Uterus (tissue), 4 donors: Measurements from ENCODE around the gene ZNF275. TPM values are rescaled to one million over a fixed set of nuclear protein-coding genes. Genes with fewer than 3 reads are reported as not detected.
"Not testable (repeated sequence)": the region's sequence is repeated elsewhere in the genome, so short reads cannot be mapped to it uniquely, and the experiment has no call there.

Experiments used
- DNase-seq, 2 donors: peaks; one replicate each; pipeline ENCODE4 v3.0.0-alpha.2; 2019 to 2020
- H3K27ac ChIP-seq, 2 donors: fragments of 200-600 bp; sonication (generic); 1 replicate in 1 of 2; 2 replicates in 1 of 2; pipeline ENCODE4 v1.5.1; 2016 to 2018
- H3K27me3 ChIP-seq, 2 donors: fragments of 200-600 bp; sonication (generic); one replicate each; pipeline ENCODE4 v1.5.1; 2018 to 2019; ENCODE audit warnings: control low read depth in 1 of 2
- H3K36me3 ChIP-seq, 2 donors: fragments of 200-600 bp; sonication (generic); one replicate each; pipeline ENCODE4 v1.5.1; 2019; ENCODE audit warnings: control low read depth in 1 of 2
- H3K4me1 ChIP-seq, 2 donors: fragments of 200-600 bp; sonication (generic); one replicate each; pipeline ENCODE4 v1.5.1; 2018 to 2019; ENCODE audit warnings: control low read depth in 1 of 2
- H3K4me3 ChIP-seq, 2 donors: fragments of 200-600 bp; sonication (generic); 1 replicate in 1 of 2; 2 replicates in 1 of 2; pipeline ENCODE4 v1.5.1; 2018 to 2019; ENCODE audit warnings: mild to moderate bottlenecking in 1 of 2
- H3K9me3 ChIP-seq, 2 donors: fragments of 200-600 bp; sonication (generic); one replicate each; pipeline ENCODE4 v1.5.1; 2019; ENCODE audit warnings: control low read depth in 1 of 2
- POLR2A ChIP-seq, 2 donors: fragments of 450-650 bp; IDR thresholded peaks; one replicate each; pipeline ENCODE4 v1.6.1; 2016; ENCODE audit warnings: antibody characterized with exemption in 2 of 2, mild to moderate bottlenecking in 1 of 2, moderate library complexity in 1 of 2
- intact Hi-C: fragments of 100-400 bp; cut with DNase I; formaldehyde crosslinking; loops from one replicate; pipeline ENCODE4 v1.15.1; 2023; ENCODE audit warnings: low total_unique reads
- total RNA-seq, 4 donors: library from RNA; depleted of rRNA in 3 of 4; stranded (reverse); fragments of >200 nt in 3 of 4; gene quantifications; one replicate each; pipeline versions ENCODE4 v1.1.0 to v1.2.4, GENCODE V29; 2014 to 2023
- TF ChIP-seq, protein P1 (sequence below), 4 experiments: fragments of 200-600 bp in 2 of 4; fragments of 450-650 bp in 2 of 4; sonication (generic) in 2 of 4; IDR thresholded peaks; one replicate each; pipeline ENCODE4 v1.5.1; 2016 to 2019; ENCODE audit warnings: antibody characterized with exemption in 4 of 4, mild to moderate bottlenecking in 2 of 4, moderate library complexity in 1 of 4
- donor health status: DM: yes; HTN: yes; CAD: no.

Gene ZNF275, protein sequence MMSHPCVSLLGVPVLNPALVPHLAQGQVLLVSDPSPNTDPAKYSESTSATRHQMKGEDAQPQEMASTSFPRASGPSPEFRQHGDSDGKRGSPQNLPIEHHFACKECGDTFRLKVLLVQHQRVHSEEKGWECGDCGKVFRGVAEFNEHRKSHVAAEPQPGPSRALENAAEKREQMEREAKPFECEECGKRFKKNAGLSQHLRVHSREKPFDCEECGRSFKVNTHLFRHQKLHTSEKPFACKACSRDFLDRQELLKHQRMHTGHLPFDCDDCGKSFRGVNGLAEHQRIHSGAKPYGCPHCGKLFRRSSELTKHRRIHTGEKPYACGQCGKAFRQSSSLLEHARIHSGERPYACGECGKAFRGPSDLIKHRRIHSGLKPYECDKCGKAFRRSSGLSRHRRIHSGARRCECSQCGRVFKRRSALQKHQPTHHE
- total RNA-seq, result 10 to 100 TPM in 2 of 4 donors, 1 to 10 TPM in 2; 4.9 to 18.3 (median 11.2) TPM

DNA sequence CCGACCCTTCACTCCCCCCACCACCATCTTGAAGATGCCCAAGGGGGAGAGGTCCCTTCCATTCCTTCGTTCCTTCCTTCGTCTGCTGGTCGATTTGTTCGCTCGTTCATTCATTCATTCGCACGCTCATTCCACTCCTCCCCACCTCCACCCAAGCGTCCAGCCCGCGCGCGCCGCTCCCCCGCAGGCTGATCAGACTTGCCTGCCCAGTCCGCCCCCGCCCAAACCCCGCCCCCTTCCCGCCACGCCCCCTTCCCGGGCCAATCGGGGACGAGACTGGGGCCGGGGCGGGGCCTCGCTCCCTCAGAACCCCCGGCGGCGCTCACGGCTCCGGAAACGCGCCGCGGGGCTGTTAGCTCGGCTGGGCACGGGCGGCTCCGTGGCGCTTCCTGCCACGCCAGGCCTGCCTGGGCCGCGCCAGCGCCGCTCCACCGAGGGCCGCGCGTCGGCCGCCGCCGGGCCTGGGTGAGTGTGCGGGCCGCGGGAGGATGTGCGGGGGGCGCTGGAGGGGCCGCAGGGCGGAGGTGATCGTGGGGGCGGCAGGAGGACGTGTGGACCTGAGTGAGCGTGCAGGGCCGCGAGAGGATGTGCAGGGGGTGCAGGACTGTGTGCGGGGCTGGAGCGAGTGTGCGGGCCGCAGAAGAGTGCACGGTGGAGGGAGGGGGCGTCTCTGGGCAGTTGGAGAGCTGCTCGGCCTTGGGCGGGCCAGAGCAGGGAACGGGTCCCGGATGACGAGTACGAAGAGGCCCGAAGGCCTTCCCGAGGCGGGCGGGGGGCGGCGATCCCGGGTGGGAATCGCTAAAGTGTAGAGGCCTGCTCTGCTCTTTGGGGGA is at the start of gene ZNF275:
Gene ZNF275 (plus strand): TSS at position 333 of the 833 bp plus-strand sequence. CDS start 2,527 bp downstream, outside the sequence.
- Histone ChIP-seq H3K4me1 (no peaks in the 10 kb centered on the region), H3K27me3 (no peaks in the 10 kb centered on the region), H3K27ac (peak within 1 kb of the TSS; percentile 59 to 68), H3K9me3 (no peaks in the 10 kb centered on the region), H3K36me3 (no peaks in the 10 kb centered on the region), H3K4me3 (peak within 1 kb of the TSS; percentile 54 to 60)
- TF ChIP-seq, protein P1, sequence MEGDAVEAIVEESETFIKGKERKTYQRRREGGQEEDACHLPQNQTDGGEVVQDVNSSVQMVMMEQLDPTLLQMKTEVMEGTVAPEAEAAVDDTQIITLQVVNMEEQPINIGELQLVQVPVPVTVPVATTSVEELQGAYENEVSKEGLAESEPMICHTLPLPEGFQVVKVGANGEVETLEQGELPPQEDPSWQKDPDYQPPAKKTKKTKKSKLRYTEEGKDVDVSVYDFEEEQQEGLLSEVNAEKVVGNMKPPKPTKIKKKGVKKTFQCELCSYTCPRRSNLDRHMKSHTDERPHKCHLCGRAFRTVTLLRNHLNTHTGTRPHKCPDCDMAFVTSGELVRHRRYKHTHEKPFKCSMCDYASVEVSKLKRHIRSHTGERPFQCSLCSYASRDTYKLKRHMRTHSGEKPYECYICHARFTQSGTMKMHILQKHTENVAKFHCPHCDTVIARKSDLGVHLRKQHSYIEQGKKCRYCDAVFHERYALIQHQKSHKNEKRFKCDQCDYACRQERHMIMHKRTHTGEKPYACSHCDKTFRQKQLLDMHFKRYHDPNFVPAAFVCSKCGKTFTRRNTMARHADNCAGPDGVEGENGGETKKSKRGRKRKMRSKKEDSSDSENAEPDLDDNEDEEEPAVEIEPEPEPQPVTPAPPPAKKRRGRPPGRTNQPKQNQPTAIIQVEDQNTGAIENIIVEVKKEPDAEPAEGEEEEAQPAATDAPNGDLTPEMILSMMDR (IDR thresholded peaks at IDR 0.05), result no peak
- peak; percentile 21 to 73 for TF ChIP-seq POLR2A (IDR thresholded peaks at IDR 0.05)
- DNase-seq, result peak; percentile 72 to 81
- intact Hi-C loops, result no loop called here

DNA sequence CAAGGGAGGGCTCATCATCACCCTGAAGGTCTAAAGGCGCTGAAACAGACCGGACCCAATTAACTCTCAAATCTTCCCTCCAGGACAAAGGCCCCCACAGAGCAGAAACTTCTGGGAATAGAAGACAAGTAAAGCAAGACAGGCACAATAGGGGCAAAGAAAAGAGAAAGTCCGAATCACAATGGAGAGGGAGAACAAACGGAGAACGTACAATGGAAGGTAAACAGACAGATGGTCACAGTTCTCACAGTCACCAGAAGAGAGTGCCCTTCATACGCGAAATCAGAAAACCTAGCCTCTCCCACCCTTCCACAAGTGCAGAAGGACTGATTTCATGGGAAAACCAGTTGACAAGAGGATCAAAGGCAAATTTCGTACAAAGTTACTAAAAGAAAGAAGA is 48.3 kb upstream of the ZNF275 start:
- H3K36me3 ChIP-seq, H3K27ac ChIP-seq, H3K4me1 ChIP-seq, intact Hi-C loops, H3K4me3 ChIP-seq, H3K9me3 ChIP-seq, DNase-seq, H3K27me3 ChIP-seq: not testable (repeated sequence)

DNA sequence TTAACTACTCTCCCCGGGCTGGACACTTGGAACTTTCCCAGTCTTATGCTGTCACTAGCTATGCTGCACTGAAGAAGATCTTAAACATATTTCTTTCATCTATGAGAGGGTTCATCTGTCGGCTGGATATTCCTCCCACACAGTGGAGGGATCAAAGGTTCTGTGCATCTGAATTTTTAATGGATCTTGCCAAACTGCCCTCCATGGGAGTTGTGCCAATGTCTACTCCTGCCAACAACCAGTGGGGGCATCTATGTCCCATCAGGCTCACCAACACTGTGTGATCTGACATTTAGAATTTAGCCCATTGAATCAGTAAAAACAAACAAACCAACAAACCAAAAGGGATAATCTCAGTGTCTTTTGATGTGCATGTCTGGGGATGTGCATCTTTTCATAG is 45.1 kb upstream of the ZNF275 start:
- H3K27me3 ChIP-seq, H3K4me3 ChIP-seq, H3K4me1 ChIP-seq, H3K9me3 ChIP-seq, H3K36me3 ChIP-seq, intact Hi-C loops, H3K27ac ChIP-seq, DNase-seq: not testable (repeated sequence)

DNA sequence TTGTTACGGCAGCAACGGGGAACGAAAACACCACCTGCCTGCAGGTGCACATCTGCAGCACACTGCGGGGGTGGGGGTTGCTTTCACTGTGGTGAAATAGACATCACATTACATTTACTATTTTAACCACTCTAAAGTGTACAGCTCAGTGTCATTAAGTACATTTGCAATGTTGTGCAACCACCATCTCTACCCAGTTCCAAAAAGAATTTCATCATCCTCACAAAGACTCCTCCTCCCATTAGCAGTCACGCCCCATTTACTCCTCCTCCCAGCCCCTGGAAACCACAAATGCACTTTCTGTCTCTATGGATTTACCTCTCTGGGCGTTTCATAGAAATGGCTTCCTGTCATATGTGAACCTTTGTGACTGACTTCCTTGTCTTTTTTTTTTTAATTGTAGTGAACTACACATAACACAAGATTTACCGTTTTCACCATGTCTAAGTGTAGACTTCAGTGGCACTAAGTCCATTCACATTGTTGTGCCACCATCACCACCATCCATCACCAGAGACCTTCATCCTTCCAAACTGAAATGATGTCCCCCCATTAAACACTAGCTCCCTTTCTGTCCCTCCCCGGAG is 40.4 kb upstream of the ZNF275 start:
- intact Hi-C loops, H3K27ac ChIP-seq, H3K4me3 ChIP-seq, H3K4me1 ChIP-seq, H3K9me3 ChIP-seq, DNase-seq, H3K36me3 ChIP-seq, H3K27me3 ChIP-seq: not testable (repeated sequence)

DNA sequence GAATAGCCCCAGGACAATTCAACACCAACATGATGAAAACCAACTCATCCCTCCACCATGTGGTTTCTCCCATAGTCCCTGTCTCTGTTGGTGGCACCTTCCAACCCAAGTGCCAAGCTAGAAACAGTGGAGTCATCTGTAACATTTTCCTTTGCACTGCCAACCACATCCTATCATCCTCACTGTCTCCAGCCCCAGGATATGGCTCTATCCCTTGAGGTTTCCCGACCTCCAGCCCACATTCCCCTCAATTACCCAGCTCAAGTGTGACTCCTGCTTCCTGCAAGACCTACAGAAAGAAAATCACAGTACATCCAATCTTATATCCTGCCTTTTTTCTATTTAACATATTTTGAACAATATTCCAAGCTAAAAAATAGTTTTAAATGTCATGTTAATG is 36.6 kb upstream of the ZNF275 start:
- H3K36me3 ChIP-seq, result no peaks in the 10 kb centered on the region
- H3K4me1 ChIP-seq, result no peaks in the 10 kb centered on the region
- TF ChIP-seq, protein P1 (IDR thresholded peaks at IDR 0.05), result no peak
- no peak for TF ChIP-seq POLR2A (IDR thresholded peaks at IDR 0.05)
- no peaks in the 10 kb centered on the region for H3K27me3 ChIP-seq
- intact Hi-C loops, result no loop called here
- no peak overlapping the region for H3K4me3 ChIP-seq
- no peak overlapping the region for H3K27ac ChIP-seq
- H3K9me3 ChIP-seq, result no peaks in the 10 kb centered on the region
- no peak for DNase-seq

DNA sequence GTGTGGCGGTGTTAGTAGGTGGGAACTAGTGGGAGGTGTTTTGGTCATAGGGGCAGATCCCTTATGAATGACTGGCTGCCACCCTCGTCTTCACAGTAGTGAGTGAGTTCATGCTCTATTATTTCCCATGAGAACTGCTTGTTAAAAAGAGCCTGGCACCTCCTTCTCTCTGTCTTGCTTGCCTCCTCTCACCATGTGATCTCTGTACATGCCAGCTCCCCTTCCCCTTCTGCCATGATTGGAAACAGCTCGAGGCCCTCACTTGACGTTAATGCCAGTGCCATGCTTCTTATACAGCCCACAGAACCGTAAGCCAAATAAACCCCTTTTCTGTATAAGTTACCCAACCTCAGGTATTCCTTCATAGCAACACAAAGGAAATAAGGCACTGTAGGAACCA is 34.1 kb upstream of the ZNF275 start:
- no peaks in the 10 kb centered on the region for H3K27me3 ChIP-seq
- no peaks in the 10 kb centered on the region for H3K9me3 ChIP-seq
- H3K4me1 ChIP-seq, result no peaks in the 10 kb centered on the region
- no peak overlapping the region for H3K27ac ChIP-seq
- no peaks in the 10 kb centered on the region for H3K36me3 ChIP-seq
- H3K4me3 ChIP-seq, result no peak overlapping the region
- DNase-seq, result no peak
- intact Hi-C loops, result no loop called here
- TF ChIP-seq POLR2A (IDR thresholded peaks at IDR 0.05), result no peak
- TF ChIP-seq, protein P1 (IDR thresholded peaks at IDR 0.05), result no peak
